Stimulated activated CD8-positive, alpha-beta memory T cell treated with anti-CD3 and anti-CD28 coated beads, Interleukin-15, amount 100 ng/mL, for 48 hours (primary cell): ENCODE results near the gene EVI5L.

Experiments
- DNase-seq, 2 donors: peaks; one replicate each; pipeline ENCODE4 v3.0.0-alpha.2; 2020; ENCODE audit warnings: low read depth in 2 of 2

Gene EVI5L

DNA sequence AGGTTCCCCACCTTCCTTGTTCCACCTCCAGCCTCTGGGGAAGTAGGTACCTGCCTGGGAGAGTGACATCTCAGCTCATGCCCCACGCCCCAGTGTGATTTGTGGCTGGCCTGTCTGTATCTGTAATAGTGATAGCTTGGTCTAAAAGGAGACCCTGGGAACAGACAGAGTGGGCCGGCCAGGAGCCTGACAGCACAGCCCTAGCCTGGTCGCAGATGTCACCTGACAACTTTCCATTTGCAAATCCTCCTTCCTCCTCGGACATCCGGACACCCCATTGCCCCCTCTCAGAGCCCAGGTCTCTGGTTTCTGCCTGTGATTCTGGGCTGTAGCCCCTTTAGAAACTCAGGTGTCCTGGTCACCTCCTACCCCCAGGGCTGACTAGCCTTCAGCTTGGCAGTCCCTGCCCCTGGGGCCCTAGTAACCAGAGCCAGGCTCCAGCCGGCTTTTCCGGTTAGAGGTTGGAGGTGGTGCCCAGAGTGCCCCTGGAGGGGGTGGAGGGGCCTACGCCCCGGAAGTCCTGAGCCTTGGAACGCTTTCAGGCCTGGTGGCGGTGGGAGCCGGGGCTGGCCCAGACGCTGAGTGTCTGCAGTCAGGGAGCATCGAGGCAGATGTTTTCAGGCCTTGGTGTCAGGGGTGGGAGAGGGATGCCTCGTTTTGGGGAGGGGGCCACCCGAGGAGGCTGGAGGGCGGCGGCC, 64.7 kb downstream of the EVI5L start:
- DNase-seq, result no peak

DNA sequence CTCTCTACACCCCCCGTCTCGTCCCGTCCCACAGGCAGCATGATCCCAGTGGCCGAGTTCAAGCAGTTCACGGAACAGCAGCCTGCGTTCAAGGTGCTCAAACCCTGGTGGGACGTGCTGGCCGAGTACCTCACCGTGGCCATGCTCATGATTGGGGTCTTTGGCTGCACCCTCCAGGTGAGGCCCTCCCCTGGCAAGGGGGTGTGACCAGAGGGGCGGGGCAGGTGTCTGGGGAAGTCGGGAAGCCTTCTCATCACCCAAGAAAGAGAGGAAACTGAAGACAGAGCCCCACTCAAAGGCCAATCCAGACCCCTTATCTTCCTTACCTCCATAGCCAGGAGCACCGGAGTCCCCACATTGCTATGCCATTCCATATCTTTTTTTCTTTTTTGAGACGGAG, 65.5 kb downstream of the EVI5L start:
- no peak for DNase-seq

- no peak for DNase-seq
Measured at GRCh38 chr19:7897292-7897691, 67.3 kb downstream of the EVI5L start.

DNA sequence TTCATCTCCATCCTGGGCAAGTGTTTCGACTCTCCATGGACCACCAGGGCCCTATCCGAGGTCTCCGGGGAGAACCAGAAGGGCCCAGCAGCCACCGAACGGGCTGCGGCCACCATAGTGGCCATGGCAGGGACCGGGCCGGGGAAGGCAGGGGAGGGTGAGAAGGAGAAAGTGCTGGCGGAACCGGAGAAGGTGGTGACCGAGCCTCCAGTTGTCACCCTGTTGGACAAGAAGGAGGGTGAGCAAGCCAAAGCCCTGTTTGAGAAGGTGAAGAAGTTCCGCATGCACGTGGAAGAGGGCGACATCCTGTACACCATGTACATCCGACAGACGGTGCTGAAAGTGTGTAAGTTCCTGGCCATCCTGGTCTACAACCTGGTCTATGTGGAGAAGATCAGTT, 68.9 kb downstream of the EVI5L start:
- DNase-seq, result no peak

GRCh38 chr19:7899751-7900378, 69.8 kb downstream of the EVI5L start:
- DNase-seq, result no peak

DNA sequence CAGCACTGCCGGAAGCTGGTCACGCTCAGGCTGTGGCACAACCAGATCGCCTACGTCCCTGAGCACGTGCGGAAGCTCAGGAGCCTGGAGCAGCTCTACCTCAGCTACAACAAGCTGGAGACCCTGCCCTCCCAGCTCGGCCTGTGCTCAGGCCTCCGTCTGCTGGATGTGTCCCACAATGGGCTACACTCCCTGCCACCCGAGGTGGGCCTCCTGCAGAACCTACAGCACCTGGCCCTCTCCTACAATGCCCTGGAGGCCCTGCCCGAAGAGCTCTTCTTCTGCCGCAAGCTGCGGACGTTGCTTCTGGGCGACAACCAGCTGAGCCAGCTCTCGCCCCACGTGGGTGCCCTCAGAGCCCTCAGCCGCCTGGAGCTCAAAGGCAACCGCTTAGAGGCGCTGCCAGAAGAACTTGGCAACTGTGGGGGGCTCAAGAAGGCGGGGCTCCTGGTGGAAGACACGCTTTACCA, 70.4 kb downstream of the EVI5L start:
- no peak for DNase-seq

DNA sequence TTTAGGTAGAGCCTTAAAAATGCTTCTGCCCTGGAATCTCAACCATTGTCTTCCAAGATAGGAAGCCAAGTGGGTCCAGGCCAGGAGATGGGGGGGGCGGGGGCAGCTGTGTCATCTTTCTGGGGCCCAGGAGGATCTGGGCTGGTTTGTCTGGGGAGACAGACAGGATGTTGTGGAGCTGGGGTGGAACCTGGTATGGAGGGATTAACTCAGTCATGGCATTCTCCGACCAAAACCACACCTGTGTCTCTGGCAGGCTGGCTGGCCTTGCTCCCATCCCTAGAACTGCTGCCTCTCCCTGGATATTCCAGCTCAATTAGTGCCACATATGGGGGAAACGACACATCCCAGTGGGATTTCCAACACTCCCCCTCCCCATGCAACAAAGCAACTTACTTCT, 70.9 kb downstream of the EVI5L start:
- no peak for DNase-seq

- DNase-seq, result no peak
Measured at GRCh38 chr19:7901337-7901736, 71.3 kb downstream of the EVI5L start.

DNA sequence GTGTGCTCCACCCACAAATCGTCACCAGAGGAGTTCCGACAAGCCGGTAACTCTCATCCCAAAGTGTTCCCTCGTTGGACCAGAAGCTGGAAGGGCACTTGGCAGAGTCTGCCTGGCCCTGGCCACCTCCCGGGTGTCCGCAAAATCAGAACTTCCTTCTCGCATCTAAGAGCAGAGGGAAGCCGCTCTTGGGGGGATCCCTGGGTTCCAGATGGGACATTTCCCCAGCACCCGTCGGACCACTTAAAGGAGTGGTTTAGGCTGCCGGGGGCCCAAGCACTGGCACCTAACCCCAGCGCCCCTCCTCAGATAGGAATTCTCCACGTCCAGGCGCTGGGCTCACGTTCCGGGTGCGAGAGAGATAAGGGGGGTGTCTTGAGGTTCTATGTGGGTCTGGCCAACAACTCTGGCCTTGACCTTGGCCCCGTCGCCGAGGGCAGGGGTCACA, 72.8 kb downstream of the EVI5L start:
- no peak for DNase-seq

DNA sequence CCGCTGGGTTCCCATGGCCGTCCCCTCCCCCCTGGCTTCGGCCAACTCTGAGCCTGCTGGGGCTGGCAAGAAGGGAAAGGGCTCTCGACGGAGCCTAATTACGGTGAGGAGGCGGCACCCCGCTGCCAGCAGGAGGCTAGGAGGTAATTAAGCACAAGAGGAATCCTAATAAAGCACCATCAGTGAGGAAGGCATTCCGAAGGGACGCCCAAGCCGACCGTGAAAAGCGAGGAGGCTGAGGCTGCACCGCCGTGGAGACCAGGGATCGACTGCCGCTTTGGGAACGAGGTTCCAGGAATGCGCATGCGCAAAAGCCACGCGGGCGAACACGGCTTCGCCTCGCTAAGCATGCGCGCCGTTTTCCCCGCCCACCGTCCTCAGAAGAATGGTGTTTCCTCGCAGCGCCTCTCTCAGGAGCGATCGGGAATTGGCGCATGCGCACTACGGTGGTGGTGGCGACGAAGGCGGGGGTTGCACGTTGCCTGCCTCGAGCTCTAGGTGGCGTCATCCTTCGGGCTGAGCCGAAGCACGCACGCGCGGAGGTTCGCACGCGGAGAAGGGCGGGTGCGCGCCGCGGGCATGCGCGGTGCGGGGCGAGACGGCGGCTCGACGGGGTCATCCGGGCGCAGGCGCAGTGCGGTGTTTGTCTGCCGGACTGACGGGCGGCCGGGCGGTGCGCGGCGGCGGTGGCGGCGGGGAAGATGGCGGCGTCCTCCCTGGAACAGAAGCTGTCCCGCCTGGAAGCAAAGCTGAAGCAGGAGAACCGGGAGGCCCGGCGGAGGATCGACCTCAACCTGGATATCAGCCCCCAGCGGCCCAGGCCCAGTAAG, 73.4 kb downstream of the EVI5L start, which contains the start of gene MAP2K7:
Gene MAP2K7, plus strand, starts transcription at position 634 of the 830 bp plus-strand sequence. Its CDS starts 68 bp downstream, at position 702.
- DNase-seq, result peak; percentile 100

DNA sequence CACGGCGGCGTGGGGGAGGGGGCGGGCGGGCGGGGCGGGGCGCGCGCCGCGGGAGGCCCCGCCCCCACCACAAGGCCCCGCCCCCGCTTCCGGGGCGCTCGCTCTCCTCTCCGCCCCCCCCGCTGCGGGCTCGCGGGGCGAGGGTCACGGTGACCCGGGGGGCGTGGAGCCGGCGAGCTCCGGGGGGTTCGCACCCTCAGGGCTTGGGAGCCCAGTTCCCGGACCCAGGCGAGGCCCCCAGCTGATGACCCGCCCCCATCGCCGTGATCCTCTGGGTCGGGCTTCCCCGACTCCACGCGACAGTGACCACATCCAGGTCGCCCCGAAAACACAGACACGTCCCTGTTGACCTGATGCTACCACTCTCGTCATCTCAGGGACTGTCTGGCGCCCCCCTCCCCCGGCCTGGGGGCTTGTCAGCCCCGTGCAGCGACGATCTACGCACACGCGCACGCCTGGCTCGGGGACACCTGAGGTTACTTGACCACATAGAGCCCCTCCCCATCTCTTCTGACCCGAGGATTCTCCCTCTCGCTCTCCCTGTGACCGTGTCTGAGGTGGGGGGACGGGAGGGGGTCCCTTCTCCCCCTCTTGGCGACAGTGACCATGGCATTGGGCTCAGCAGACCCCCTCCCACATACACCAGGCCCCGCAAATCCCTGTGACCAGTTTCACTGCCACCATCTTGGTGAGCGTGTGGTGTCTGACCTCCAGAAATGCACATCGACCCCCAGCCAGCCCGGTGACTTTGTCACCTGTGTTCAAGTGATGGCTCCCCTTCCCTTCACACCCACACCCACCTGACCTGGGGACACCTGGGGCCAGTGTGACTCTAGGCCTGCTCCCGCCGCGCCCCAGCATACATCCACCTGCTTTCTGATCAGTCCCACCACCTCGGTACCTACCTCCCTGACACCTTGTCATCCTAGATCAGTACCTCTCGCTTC, 74.3 kb downstream of the EVI5L start:
- DNase-seq, result peak; percentile 37

GRCh38 chr19:7905268-7905667, 75.2 kb downstream of the EVI5L start:
- no peak for DNase-seq

DNA sequence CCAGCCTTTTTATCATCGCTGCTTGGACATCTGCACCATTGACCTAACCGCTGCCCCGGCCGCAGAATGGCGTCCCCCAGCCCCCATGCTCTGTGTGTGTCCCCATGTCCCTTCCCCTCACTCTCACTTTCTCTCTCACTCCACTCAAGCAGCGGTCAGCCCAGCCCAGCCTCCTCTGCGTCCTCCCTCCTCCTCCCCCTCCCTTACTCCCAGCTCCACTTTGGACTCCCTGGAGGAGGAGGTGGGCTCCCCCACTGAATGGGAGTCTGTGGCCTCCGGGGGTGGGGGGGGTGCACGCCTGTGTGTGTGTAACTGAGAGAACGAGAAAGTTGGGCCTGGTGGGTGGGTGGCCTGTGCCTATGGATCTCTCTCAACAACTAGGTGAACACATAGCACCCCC, 75.8 kb downstream of the EVI5L start:
- no peak for DNase-seq

DNA sequence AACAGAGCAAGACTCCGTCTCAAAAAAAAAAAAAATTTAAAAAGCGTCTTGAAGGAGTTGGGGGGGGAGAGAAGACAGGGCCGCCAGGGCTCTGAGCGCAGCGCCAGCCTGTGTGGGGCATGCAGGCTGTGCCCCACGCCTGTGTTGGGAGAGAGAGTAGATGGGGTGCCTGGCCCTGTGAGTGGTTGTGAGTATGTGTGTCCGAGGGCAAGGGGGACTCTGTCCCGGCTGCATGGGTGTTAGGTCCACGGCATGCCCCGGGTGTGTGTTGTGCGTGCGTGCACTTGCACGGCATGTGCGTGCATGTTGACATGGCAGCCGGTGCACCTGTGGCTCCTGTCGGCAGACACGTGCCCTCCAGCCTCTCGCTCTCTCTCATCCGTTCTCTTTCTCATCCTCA, 77.1 kb downstream of the EVI5L start:
- DNase-seq, result no peak

DNA sequence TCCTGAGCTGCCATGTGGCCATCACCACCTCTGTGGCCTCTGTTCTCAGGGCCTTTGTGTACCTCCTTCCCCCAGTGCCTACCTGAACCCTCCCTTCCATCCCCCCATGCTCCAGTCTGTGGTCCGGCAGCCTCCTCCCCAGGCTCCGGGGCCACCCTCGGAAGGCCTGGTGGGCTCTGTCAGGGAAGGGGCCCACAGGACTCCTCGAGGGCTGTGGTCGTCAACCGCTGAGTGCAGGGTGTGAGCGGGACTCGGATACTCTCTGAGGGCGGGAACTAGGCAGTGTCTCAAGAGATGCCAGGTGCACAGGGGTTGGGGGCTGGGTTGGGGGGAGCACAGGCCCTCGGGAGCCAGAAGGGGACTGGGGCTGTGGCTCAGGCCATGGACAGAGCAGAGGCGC, 77.5 kb downstream of the EVI5L start:
- no peak for DNase-seq

- no peak for DNase-seq
Measured at GRCh38 chr19:7908078-7908699, 78.2 kb downstream of the EVI5L start.

DNA sequence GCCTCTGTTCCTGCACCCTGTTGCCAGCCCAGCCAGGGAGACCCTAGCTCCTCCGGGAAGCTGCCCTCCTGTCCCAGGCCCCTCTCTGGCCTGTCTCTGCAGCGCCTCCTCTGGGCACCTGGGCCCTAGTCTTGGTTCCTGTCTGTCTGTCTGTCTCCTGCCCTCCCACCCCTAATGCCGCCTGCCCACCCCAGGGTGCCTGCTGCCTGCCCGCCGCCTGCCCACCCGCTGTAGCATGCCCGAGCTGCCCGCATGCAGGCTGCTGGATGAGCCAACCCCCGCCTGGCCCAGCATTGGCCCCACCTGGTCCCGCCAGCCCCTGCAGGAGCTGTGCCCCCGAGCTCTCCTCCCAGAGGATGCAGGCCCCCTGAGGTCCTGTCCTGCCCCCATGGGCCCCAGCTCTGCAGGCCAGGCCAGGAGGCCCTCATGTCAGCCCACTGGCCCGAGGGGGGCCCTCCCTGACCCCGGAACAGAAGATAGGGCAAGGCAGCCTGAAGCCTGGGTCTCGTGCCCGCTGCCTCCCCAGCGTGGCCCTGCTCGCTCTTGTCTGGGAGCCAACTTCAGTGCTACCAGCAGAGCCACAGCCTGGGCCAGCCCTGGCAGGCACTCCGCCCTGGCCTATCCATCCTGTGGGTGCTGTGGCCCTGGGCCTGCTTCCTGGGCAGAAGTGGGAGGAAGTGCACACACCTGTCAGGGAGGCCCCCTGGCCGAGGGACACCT, 78.9 kb downstream of the EVI5L start:
- DNase-seq, result no peak

GRCh38 chr19:7909471-7910067, 79.6 kb downstream of the EVI5L start:
- no peak for DNase-seq

GRCh38 chr19:7910321-7911161, 80.5 kb downstream of the EVI5L start:
- DNase-seq, result no peak
